K562 (cell line): ENCODE data around the gene ICAM2. TPM values are rescaled to one million over a fixed set of nuclear protein-coding genes. Genes with fewer than 3 reads are reported as not detected.

Experiments used
- ARID2 ChIP-seq: fragments of 450-650 bp; IDR thresholded peaks from 2 replicates; pipeline ENCODE4 v1.6.1; 2017; ENCODE audit warnings: antibody characterized with exemption, mild to moderate bottlenecking
- ASH1L ChIP-seq: fragments of 450-650 bp; IDR thresholded peaks from 2 replicates; pipeline ENCODE4 v1.6.1; 2018; ENCODE audit warnings: borderline replicate concordance, mild to moderate bottlenecking, low read depth; ENCODE audit not compliant: partially characterized antibody
- CC2D1A ChIP-seq: fragments of 450-650 bp; IDR thresholded peaks from 2 replicates; pipeline ENCODE4 v1.6.1; 2017; ENCODE audit warnings: mild to moderate bottlenecking
- CXXC5 ChIP-seq: fragments of 250-450 bp; sonication (Bioruptor Pico); IDR thresholded peaks from 2 replicates; pipeline ENCODE4 v1.8.0; 2022; ENCODE audit warnings: inconsistent platforms, mild to moderate bottlenecking, moderate library complexity
- GTF2E2 ChIP-seq: fragments of 200-800 bp; sonication (Bioruptor generic); IDR thresholded peaks from 2 replicates; pipeline ENCODE4 v1.6.1; 2016; ENCODE audit warnings: missing genetic modification characterization, missing compliant biosample characterization
- MBD2 ChIP-seq: sonication (generic); IDR thresholded peaks from 2 replicates; pipeline ENCODE4 v1.6.1; 2016; ENCODE audit warnings: low read depth, borderline replicate concordance
- RCOR1 ChIP-seq, 2 experiments: IDR thresholded peaks; 2 replicates each; pipeline ENCODE4 v1.6.1; 2012; ENCODE audit warnings: low read depth in 2 of 2, low read length in 2 of 2, borderline replicate concordance in 1 of 2, improper control_type of control experiment in 1 of 2
- SAFB2 ChIP-seq: fragments of 200-400 bp; formaldehyde crosslinking; IDR thresholded peaks from 2 replicates; pipeline ENCODE4 v1.6.1; 2018; ENCODE audit warnings: borderline replicate concordance, low read length, low read depth, moderate library complexity; ENCODE audit not compliant: severe bottlenecking
- USF1 ChIP-seq: sonication (generic); formaldehyde crosslinking; IDR thresholded peaks from 2 replicates; pipeline ENCODE4 v1.9.0; 2022; ENCODE audit warnings: mild to moderate bottlenecking, missing genetic modification reagents
- YBX1 ChIP-seq: fragments of 450-650 bp; IDR thresholded peaks from 2 replicates; pipeline ENCODE4 v1.7.1; 2016; ENCODE audit warnings: mild to moderate bottlenecking
- ZKSCAN8 ChIP-seq: fragments of 200-800 bp; sonication (Bioruptor generic); IDR thresholded peaks from 2 replicates; pipeline ENCODE4 v1.6.1; 2016; ENCODE audit warnings: missing genetic modification characterization, missing compliant biosample characterization
- ZNF586 ChIP-seq: fragments of 450-650 bp; formaldehyde crosslinking; conservative IDR thresholded peaks from 2 replicates; pipeline ENCODE4 v1.4.0; 2020; ENCODE audit warnings: mild to moderate bottlenecking, moderate library complexity
- polyA plus RNA-seq, 8 experiments: library from polyadenylated mRNA; depleted of rRNA in 4 of 8; stranded (reverse) in 5 of 8; unstranded in 3 of 8; fragments of >200 nt; fragmentation: Nextera tagmentation in 2 of 8; fragmentation: Illumina TruSeq in 1 of 8; extraction: Ambion mirVana in 2 of 8; extraction: Trizol in 1 of 8; gene quantifications; 2 replicates each; pipeline versions ENCODE4 v1.2.1 to v1.2.3, GENCODE V29; 2011 to 2014; ENCODE audit warnings: inconsistent platforms in 1 of 8, missing spikeins in 1 of 8
- total RNA-seq, 7 experiments: library from RNA; depleted of rRNA in 6 of 7; stranded (reverse); fragments of >200 nt in 6 of 7; fragmentation: Illumina TruSeq in 2 of 7; extraction: Trizol in 2 of 7; gene quantifications; 2 replicates each; pipeline versions ENCODE4 v1.2.1 to v1.2.3, GENCODE V29; 2011 to 2021; ENCODE audit warnings: low replicate concordance in 1 of 7
- TF ChIP-seq, protein P1 (sequence below): fragments of 450-650 bp; IDR thresholded peaks from 2 replicates; pipeline ENCODE4 v1.6.1; 2016
- TF ChIP-seq, protein P2 (sequence below): fragments of 250-450 bp; sonication (Bioruptor Pico); IDR thresholded peaks from 2 replicates; pipeline ENCODE4 v1.4.0; 2020; ENCODE audit warnings: borderline replicate concordance
- TF ChIP-seq, protein P3 (sequence below): fragments of 250-450 bp; sonication (Bioruptor Pico); IDR thresholded peaks from 2 replicates; pipeline ENCODE4 v1.5.0; 2022; ENCODE audit warnings: mild to moderate bottlenecking
- TF ChIP-seq, protein P4 (sequence below): fragments of 250-450 bp; sonication (Bioruptor Pico); IDR thresholded peaks from 2 replicates; pipeline ENCODE4 v1.5.0; 2021; ENCODE audit warnings: mild to moderate bottlenecking, moderate library complexity

The ICAM2 gene
- total and polyA plus RNA-seq, 9 of the 15 experiments (the other 6 are each of a cell fraction or from before 2014, with no cell fraction given): 37.9 to 89.4 (median 60.6) TPM

DNA sequence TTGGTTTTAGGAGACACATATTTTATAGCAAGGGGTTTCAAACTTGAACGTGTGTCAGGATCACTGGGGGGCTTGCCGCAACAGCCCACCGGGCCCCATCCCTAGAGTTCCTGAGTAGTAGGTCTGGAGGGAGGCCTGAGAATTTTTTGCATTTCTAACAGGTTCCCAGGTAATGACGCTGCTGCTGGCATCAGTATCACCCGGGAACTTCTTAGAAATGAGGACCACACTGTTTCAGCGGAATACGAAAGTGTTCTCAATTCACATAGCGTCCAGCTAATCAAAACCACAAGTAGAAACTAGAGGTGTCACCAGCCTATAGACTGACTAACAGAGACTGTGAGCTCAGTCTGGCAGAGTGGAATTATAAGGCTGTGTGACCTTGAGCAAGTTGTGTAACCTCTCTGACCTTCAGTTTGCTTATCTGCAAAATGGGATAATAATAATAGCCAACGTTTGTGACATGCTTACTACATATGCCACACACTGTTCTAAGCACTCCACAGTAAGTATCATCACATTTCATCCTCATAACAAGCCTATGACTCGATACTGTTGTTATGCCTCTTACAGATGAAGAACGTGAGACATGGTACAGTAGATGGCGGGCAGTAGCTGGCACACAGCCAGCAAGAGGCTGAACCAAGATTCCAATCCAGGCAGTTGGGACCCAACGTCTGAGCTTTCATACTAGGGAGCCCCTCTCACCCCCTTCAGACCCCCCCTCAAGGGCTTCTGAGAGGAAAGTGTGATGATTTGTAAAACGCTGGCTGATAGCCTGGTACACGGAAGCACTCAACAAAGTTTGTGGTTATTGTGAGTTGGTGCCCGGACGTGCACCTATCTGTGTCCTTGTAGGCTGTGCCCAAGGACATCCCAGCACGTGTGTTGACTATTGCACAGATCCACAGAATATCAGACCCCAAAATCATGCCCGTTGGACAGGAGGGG is 4.6 kb upstream of the ICAM2 start (continued):
- TF ChIP-seq SAFB2 (no peak), CC2D1A (no peak), MBD2 (no peak), CXXC5 (CRISPR knock-in tag) (no peak), GTF2E2 (tag) (no peak), RCOR1 (IDR thresholded peaks at IDR 0.05; ENCODE audit: borderline replicate concordance in 1 of 2, low read depth in 2 of 2, low read length in 2 of 2) (peak in 1 of 2 experiments; percentile 79; a peak in 3 of 4 replicates), YBX1 (no peak), ARID2 (no peak), ZKSCAN8 (CRISPR knock-in tag) (no peak), ZNF586 (no peak), USF1 (CRISPR knock-in tag) (peak; percentile 41), ASH1L (no peak)
- TF ChIP-seq, protein P1, sequence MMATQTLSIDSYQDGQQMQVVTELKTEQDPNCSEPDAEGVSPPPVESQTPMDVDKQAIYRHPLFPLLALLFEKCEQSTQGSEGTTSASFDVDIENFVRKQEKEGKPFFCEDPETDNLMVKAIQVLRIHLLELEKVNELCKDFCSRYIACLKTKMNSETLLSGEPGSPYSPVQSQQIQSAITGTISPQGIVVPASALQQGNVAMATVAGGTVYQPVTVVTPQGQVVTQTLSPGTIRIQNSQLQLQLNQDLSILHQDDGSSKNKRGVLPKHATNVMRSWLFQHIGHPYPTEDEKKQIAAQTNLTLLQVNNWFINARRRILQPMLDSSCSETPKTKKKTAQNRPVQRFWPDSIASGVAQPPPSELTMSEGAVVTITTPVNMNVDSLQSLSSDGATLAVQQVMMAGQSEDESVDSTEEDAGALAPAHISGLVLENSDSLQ: no peak
- TF ChIP-seq, protein P2, sequence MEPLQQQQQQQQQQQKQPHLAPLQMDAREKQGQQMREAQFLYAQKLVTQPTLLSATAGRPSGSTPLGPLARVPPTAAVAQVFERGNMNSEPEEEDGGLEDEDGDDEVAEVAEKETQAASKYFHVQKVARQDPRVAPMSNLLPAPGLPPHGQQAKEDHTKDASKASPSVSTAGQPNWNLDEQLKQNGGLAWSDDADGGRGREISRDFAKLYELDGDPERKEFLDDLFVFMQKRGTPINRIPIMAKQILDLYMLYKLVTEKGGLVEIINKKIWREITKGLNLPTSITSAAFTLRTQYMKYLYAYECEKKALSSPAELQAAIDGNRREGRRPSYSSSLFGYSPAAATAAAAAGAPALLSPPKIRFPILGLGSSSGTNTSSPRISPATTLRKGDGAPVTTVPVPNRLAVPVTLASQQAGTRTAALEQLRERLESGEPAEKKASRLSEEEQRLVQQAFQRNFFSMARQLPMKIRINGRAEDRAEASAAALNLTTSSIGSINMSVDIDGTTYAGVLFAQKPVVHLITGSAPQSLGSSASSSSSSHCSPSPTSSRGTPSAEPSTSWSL (CRISPR knock-in tag): no peak
- TF ChIP-seq, protein P3, sequence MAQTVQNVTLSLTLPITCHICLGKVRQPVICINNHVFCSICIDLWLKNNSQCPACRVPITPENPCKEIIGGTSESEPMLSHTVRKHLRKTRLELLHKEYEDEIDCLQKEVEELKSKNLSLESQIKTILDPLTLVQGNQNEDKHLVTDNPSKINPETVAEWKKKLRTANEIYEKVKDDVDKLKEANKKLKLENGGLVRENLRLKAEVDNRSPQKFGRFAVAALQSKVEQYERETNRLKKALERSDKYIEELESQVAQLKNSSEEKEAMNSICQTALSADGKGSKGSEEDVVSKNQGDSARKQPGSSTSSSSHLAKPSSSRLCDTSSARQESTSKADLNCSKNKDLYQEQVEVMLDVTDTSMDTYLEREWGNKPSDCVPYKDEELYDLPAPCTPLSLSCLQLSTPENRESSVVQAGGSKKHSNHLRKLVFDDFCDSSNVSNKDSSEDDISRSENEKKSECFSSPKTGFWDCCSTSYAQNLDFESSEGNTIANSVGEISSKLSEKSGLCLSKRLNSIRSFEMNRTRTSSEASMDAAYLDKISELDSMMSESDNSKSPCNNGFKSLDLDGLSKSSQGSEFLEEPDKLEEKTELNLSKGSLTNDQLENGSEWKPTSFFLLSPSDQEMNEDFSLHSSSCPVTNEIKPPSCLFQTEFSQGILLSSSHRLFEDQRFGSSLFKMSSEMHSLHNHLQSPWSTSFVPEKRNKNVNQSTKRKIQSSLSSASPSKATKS (CRISPR knock-in tag): no peak
- TF ChIP-seq, protein P4, sequence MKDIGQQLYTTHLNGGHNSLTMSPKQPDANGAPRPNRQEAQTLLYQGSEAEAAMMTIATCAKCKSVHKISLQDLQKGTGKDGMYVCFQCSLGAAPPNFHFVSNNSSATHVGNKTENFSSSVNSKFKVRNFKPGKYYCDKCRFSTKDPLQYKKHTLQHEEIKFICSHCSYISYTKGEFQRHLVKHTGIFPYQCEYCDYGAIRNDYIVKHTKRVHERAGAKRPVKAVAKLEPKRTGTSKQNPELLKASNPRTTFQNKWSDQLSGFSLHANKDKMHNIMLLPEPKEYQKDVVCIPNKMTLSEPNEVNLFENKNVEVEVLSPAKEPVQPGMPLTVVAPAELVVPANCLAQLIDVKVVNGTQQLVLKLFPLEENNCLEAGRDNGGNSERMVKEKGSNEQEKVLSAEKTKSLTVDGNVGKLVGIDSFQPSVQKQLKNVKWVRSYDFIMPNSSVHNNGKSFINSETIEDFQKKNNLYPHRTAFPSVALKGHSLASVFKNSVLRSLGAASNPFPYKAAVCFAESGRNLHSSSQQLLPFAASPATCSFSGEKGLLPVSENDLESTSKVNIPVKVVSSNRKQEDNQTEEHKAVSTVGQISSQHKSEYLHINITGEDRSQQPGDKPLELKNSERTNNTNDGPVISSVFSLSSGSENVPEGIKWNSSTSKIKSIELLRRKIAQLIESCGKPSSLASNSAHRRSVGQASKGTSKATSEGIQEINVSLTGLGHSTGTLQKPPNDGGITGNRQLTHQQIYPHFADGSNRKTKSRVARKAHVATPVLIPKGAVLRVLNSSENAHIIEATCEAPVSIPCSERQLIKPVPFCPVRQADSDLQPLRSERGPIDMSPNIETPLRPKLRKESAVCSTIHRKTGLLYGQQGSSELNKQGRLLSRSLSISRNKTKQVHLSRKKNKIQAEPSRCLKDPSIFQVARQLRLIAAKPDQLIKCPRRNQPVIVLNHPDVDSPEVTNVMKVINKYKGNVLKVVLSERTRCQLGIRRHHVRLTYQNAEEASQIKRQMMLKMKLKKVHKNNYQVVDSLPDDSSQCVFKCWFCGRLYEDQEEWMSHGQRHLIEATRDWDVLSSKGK: no peak
